Hypothalamus (tissue), 51 donors: ENCODE measurements around the gene SYCP2.
"Not testable (repeated sequence)": the region's sequence is repeated elsewhere in the genome, so short reads cannot be mapped to it uniquely, and the experiment has no call there.

Experiments
- DNase-seq, 51 donors: peaks; one replicate each; lab custom pipeline; 2025; lab: John Stamatoyannopoulos, UW

SYCP2 gene

GRCh38 chr20:59920944-59921343 is 12.5 kb downstream of the SYCP2 start:
- DNase-seq, result no peak

- no peak for DNase-seq
Measured at GRCh38 chr20:59912609-59913008, 20.8 kb downstream of the SYCP2 start.

- DNase-seq, result no peak
Measured at GRCh38 chr20:59911041-59911440, 22.4 kb downstream of the SYCP2 start.

GRCh38 chr20:59908855-59909254 is 24.6 kb downstream of the SYCP2 start:
- DNase-seq, result no peak

- no peak for DNase-seq
Measured at GRCh38 chr20:59903621-59904020, 29.8 kb downstream of the SYCP2 start.

- no peak for DNase-seq
Measured at GRCh38 chr20:59902470-59902869, 31.0 kb downstream of the SYCP2 start.

- no peak for DNase-seq
Measured at GRCh38 chr20:59895908-59896307, 37.5 kb downstream of the SYCP2 start.

GRCh38 chr20:59891581-59891980 is 41.9 kb downstream of the SYCP2 start:
- DNase-seq, result peak in 1 of 51 donors; percentile 39

GRCh38 chr20:59890035-59890434 is 43.4 kb downstream of the SYCP2 start:
- not testable (repeated sequence) for DNase-seq

- no peak for DNase-seq
Measured at GRCh38 chr20:59888050-59888449, 45.4 kb downstream of the SYCP2 start.

- DNase-seq, result no peak
Measured at GRCh38 chr20:59884494-59884893, 48.9 kb downstream of the SYCP2 start.

- no peak for DNase-seq
Measured at GRCh38 chr20:59880198-59880597, 53.2 kb downstream of the SYCP2 start.

- DNase-seq, result no peak
Measured at GRCh38 chr20:59873409-59873808, 60.0 kb downstream of the SYCP2 start.

GRCh38 chr20:59871096-59871495 is 62.3 kb downstream of the SYCP2 start:
- DNase-seq, result no peak

GRCh38 chr20:59866338-59866737 is 67.1 kb downstream of the SYCP2 start:
- DNase-seq, result no peak

- DNase-seq, result no peak
Measured at GRCh38 chr20:59864726-59865125, 68.7 kb downstream of the SYCP2 start.

- no peak for DNase-seq
Measured at GRCh38 chr20:59863058-59863457, 70.4 kb downstream of the SYCP2 start.

- no peak for DNase-seq
Measured at GRCh38 chr20:59861401-59861800, 72.0 kb downstream of the SYCP2 start.

- no peak for DNase-seq
Measured at GRCh38 chr20:59858425-59858824, 75.0 kb downstream of the SYCP2 start.

- no peak for DNase-seq
Measured at GRCh38 chr20:59857966-59858365, 75.5 kb downstream of the SYCP2 start.

- DNase-seq, result not testable (repeated sequence)
Measured at GRCh38 chr20:59856941-59857340, 76.5 kb downstream of the SYCP2 start.

- not testable (repeated sequence) for DNase-seq
Measured at GRCh38 chr20:59856526-59856925, 76.9 kb downstream of the SYCP2 start.

- peak in 1 of 51 donors; percentile 20 for DNase-seq
Measured at GRCh38 chr20:59850018-59850641, 83.3 kb downstream of the SYCP2 start.
